ENCODE measurements around the gene RSPH1. TPM values are rescaled to one million over a fixed set of nuclear protein-coding genes. Genes with fewer than 3 reads are reported as not detected.

Gene RSPH1
- total RNA-seq, 8 experiments from 2014 or later = 0.28 to 39.3 (median 1.5) TPM; not detected in 2

GRCh38 chr21:42520628-42521253, 24.7 kb upstream of the RSPH1 start:
- 29 to 100% (median 63%) methylated on average over 1 to 16 of the region's 18 CpGs for WGBS, 10 experiments
- Histone ChIP-seq H3K27ac (no peak overlapping the region), H3K4me3 (no peak overlapping the region), H3K4me1 (replicated peaks in 1 of 2) (peaks cover 46 to 51% of the 10 kb centered on the region in 2 donors)
- in situ Hi-C loops (cut with MboI; ENCODE audit: low pct_unique_long_range_greater_than_20kb in 2 of 9, low sequenced_read_pairs in 9 of 9, unreplicated experiment in 9 of 9) = no loop called here
- ATAC-seq (replicated peaks in 6 of 8) = no peak

GRCh38 chr21:42518626-42519025, 22.6 kb upstream of the RSPH1 start:
- H3K27ac ChIP-seq = no peak overlapping the region
- WGBS, 10 experiments = 92 to 100% (median 95%) methylated on average over 1 to 7 of the region's 7 CpGs; no CpG with 5 or more reads in 2 of the 10 experiments
- in situ Hi-C loops (cut with MboI; ENCODE audit: low pct_unique_long_range_greater_than_20kb in 2 of 9, low sequenced_read_pairs in 9 of 9, unreplicated experiment in 9 of 9) = no loop called here
- peaks cover 37 to 38% of the 10 kb centered on the region in 2 donors for H3K4me1 ChIP-seq (replicated peaks in 1 of 2)
- no peak overlapping the region for H3K4me3 ChIP-seq
- ATAC-seq (replicated peaks in 6 of 8) = no peak

GRCh38 chr21:42518215-42518614, 22.2 kb upstream of the RSPH1 start:
- Histone ChIP-seq H3K27ac (no peak overlapping the region), H3K4me1 (replicated peaks in 1 of 2) (peaks cover 34 to 36% of the 10 kb centered on the region in 2 donors), H3K4me3 (no peak overlapping the region)
- 33 to 92% (median 53%) methylated on average over 1 to 5 of the region's 11 CpGs; no CpG with 5 or more reads in 6 of the 10 experiments for WGBS, 10 experiments
- in situ Hi-C loops (cut with MboI; ENCODE audit: low pct_unique_long_range_greater_than_20kb in 2 of 9, low sequenced_read_pairs in 9 of 9, unreplicated experiment in 9 of 9) = no loop called here
- ATAC-seq (replicated peaks in 6 of 8) = no peak

- in situ Hi-C loops (cut with MboI; ENCODE audit: low pct_unique_long_range_greater_than_20kb in 2 of 9, low sequenced_read_pairs in 9 of 9, unreplicated experiment in 9 of 9) = no loop called here
- no peak overlapping the region for H3K27ac ChIP-seq
- ATAC-seq (replicated peaks in 6 of 8) = peak in 5 of 8 experiments; percentile 68 to 81 (median 71)
- H3K4me3 ChIP-seq = peak overlapping the region in 2 of 5 donors; percentile 58 to 62
- peaks cover 39 to 42% of the 10 kb centered on the region in 2 donors for H3K4me1 ChIP-seq (replicated peaks in 1 of 2)
- WGBS, 10 experiments = 20 to 83% (median 62%) methylated on average over 1 to 10 of the region's 12 CpGs; no CpG with 5 or more reads in 2 of the 10 experiments
Observed at GRCh38 chr21:42515708-42516502, 19.9 kb upstream of the RSPH1 start.

- no peak for ATAC-seq (replicated peaks in 6 of 8)
- WGBS, 10 experiments = 0 to 80% (median 25%) methylated on average over 1 to 4 of the region's 5 CpGs; no CpG with 5 or more reads in 1 of the 10 experiments
- Histone ChIP-seq H3K4me3 (peak overlapping the region; percentile 50 to 62 (median 57)), H3K27ac (no peak overlapping the region), H3K4me1 (replicated peaks in 1 of 2) (peaks cover 40 to 43% of the 10 kb centered on the region in 2 donors)
- in situ Hi-C loops (cut with MboI; ENCODE audit: low pct_unique_long_range_greater_than_20kb in 2 of 9, low sequenced_read_pairs in 9 of 9, unreplicated experiment in 9 of 9) = no loop called here
Observed at GRCh38 chr21:42514883-42515228, 18.8 kb upstream of the RSPH1 start.

- Histone ChIP-seq H3K27ac (peak overlapping the region; percentile 42 to 78), H3K4me3 (peak overlapping the region; percentile 50 to 62 (median 57)), H3K4me1 (replicated peaks in 1 of 2) (peaks cover 42 to 49% of the 10 kb centered on the region in 2 donors)
- 0 to 40% (median 0%) methylated on average over 1 to 2 of the region's 77 CpGs; no CpG with 5 or more reads in 7 of the 10 experiments for WGBS, 10 experiments
- ATAC-seq (replicated peaks in 6 of 8) = peak; percentile 38 to 77 (median 50)
- in situ Hi-C loops (cut with MboI; ENCODE audit: low pct_unique_long_range_greater_than_20kb in 2 of 9, low sequenced_read_pairs in 9 of 9, unreplicated experiment in 9 of 9) = no loop called here
Observed at GRCh38 chr21:42513985-42514882, 18.2 kb upstream of the RSPH1 start.

- in situ Hi-C loops (cut with MboI; ENCODE audit: low pct_unique_long_range_greater_than_20kb in 2 of 9, low sequenced_read_pairs in 9 of 9, unreplicated experiment in 9 of 9) = no loop called here
Observed at GRCh38 chr21:42513151-42513984, 17.3 kb upstream of the RSPH1 start, which contains the start of gene SLC37A1. Gene SLC37A1, plus strand, starts transcription at chr21:42513852. Its CDS starts 4,603 bp downstream, at chr21:42518455.

GRCh38 chr21:42512346-42513034, 16.5 kb upstream of the RSPH1 start:
- Histone ChIP-seq H3K4me3 (peak overlapping the region in 1 of 5 donors; percentile 58), H3K27ac (no peak overlapping the region), H3K4me1 (replicated peaks in 1 of 2) (peaks cover 34 to 55% of the 10 kb centered on the region in 2 donors)
- in situ Hi-C loops (cut with MboI; ENCODE audit: low pct_unique_long_range_greater_than_20kb in 2 of 9, low sequenced_read_pairs in 9 of 9, unreplicated experiment in 9 of 9) = no loop called here
- ATAC-seq (replicated peaks in 6 of 8) = no peak
- 40 to 100% (median 88%) methylated on average over 1 to 10 of the region's 16 CpGs; no CpG with 5 or more reads in 3 of the 10 experiments for WGBS, 10 experiments

More at GRCh38 chr21:42513151-42513984, 17.3 kb upstream of the RSPH1 start, which contains the start of gene SLC37A1:
- WGBS, 10 experiments = 37 to 80% (median 80%) methylated on average over 1 to 16 of the region's 88 CpGs; no CpG with 5 or more reads in 7 of the 10 experiments
- Histone ChIP-seq H3K4me1 (replicated peaks in 1 of 2) (peaks cover 42 to 58% of the 10 kb centered on the region in 2 donors), H3K27ac (peak within 1 kb of the TSS; percentile 42 to 78), H3K4me3 (peak within 1 kb of the TSS; percentile 50 to 62 (median 57))
- peak; percentile 27 to 76 (median 46) for ATAC-seq (replicated peaks in 6 of 8)

- 28 to 71% (median 41%) methylated on average over 3 to 10 of the region's 11 CpGs; no CpG with 5 or more reads in 1 of the 10 experiments for whole genome bisulfite sequencing, 10 experiments
Observed at GRCh38 chr21:42509244-42509643, 13.2 kb upstream of the RSPH1 start.

GRCh38 chr21:42508371-42508770, 12.3 kb upstream of the RSPH1 start:
- in situ Hi-C loops (cut with MboI; ENCODE audit: low pct_unique_long_range_greater_than_20kb in 2 of 9, low sequenced_read_pairs in 9 of 9, unreplicated experiment in 9 of 9) = no loop called here
- no peak for ATAC-seq (replicated peaks in 6 of 8)
- Histone ChIP-seq H3K4me3 (no peak overlapping the region), H3K4me1 (replicated peaks in 1 of 2) (peaks cover 13 to 27% of the 10 kb centered on the region in 2 donors), H3K27ac (no peak overlapping the region)
- 47 to 100% (median 80%) methylated on average over 1 to 2 of the region's 2 CpGs; no CpG with 5 or more reads in 4 of the 10 experiments for WGBS, 10 experiments

More at GRCh38 chr21:42509244-42509643, 13.2 kb upstream of the RSPH1 start:
- Histone ChIP-seq H3K27ac (no peak overlapping the region), H3K4me3 (no peak overlapping the region), H3K4me1 (replicated peaks in 1 of 2) (peaks cover 14 to 27% of the 10 kb centered on the region in 2 donors)
- peak in 5 of 8 experiments; percentile 12 to 61 (median 45) for ATAC-seq (replicated peaks in 6 of 8)
- in situ Hi-C loops (cut with MboI; ENCODE audit: low pct_unique_long_range_greater_than_20kb in 2 of 9, low sequenced_read_pairs in 9 of 9, unreplicated experiment in 9 of 9) = no loop called here

GRCh38 chr21:42507418-42507817, 11.4 kb upstream of the RSPH1 start:
- ATAC-seq (replicated peaks in 6 of 8) = no peak
- H3K27ac ChIP-seq = no peak overlapping the region
- in situ Hi-C loops (cut with MboI; ENCODE audit: low pct_unique_long_range_greater_than_20kb in 2 of 9, low sequenced_read_pairs in 9 of 9, unreplicated experiment in 9 of 9) = no loop called here
- no peak overlapping the region for H3K4me3 ChIP-seq
- 0 to 90% (median 58%) methylated on average over 1 to 3 of the region's 4 CpGs; no CpG with 5 or more reads in 2 of the 10 experiments for WGBS, 10 experiments
- H3K4me1 ChIP-seq (replicated peaks in 1 of 2) = peaks cover 4 to 18% of the 10 kb centered on the region in 2 donors
